SK-N-MC (cell line): ENCODE results near the gene TBL1X.

Experiments
- EZH2 ChIP-seq: fragments of 200-600 bp; sonication (generic); IDR thresholded peaks from one replicate; pipeline ENCODE4 v1.6.1; 2017; ENCODE audit warnings: antibody characterized with exemption
- FOXP2 ChIP-seq: optimal IDR thresholded peaks from 2 replicates; pipeline ENCODE3; 2011; ENCODE audit warnings: mild to moderate bottlenecking, moderate library complexity; ENCODE audit not compliant: insufficient read depth; ENCODE audit errors: extremely low read length, control extremely low read depth
- POLR2AphosphoS5 ChIP-seq: IDR thresholded peaks from 2 replicates; pipeline ENCODE4 v1.6.1; 2012; ENCODE audit warnings: mild to moderate bottlenecking, low read depth, low read length, borderline replicate concordance

GRCh38 chrX:9436812-9437211, 28.0 kb upstream of the TBL1X start:
- TF ChIP-seq EZH2 = no peak
- TF ChIP-seq POLR2AphosphoS5 = no peak
- TF ChIP-seq FOXP2 = no peak
